Activated T-helper 1 cell treated with anti-CD3 and anti-CD28 coated beads, Interleukin-12 subunit alpha, Interleukin-12 subunit beta, Interleukin-2, Interleukin-4 antibody, amounts not matched to agents 30 ng/mL and 10 ng/mL and 1 ng/mL, durations not matched to agents 14 hours and 24 hours and 36 hours (primary cell): ENCODE measurements around the gene HMX1. TPM values are rescaled to one million over a fixed set of nuclear protein-coding genes. Genes with fewer than 3 reads are reported as not detected.
A peak's percentile ranks its signal among the peaks of the same experiment; 100 is the strongest.

Experiments used
- DNase-seq: peaks from one replicate; pipeline ENCODE4 v3.0.0; 2021; ENCODE audit warnings: low spot score
- H3K27ac Mint-ChIP-seq: one replicate; pipeline ENCODE4 v1.8.0; 2021; ENCODE audit warnings: mild to moderate bottlenecking, mixed read lengths
- H3K27me3 Mint-ChIP-seq: one replicate; pipeline ENCODE4 v1.8.0; 2022; ENCODE audit warnings: mild to moderate bottlenecking, moderate library complexity, mixed read lengths; ENCODE audit not compliant: insufficient read depth
- H3K36me3 Mint-ChIP-seq: one replicate; pipeline ENCODE4 v1.8.0; 2021; ENCODE audit warnings: low read depth, mixed read lengths
- H3K4me1 Mint-ChIP-seq: one replicate; pipeline ENCODE4 v1.8.0; 2021; ENCODE audit warnings: low read depth, mixed read lengths
- H3K4me3 Mint-ChIP-seq: one replicate; pipeline ENCODE4 v1.8.0; 2021; ENCODE audit warnings: mild to moderate bottlenecking, moderate library complexity, mixed read lengths
- H3K9me3 Mint-ChIP-seq: one replicate; pipeline ENCODE4 v1.8.0; 2021; ENCODE audit warnings: mixed read lengths
- intact Hi-C: fragments of 100-400 bp; cut with micrococcal nuclease; formaldehyde crosslinking; loops from one replicate; pipeline ENCODE4 v1.15.1; 2024
- total RNA-seq: library from RNA; stranded (reverse); gene quantifications from 2 replicates; pipeline ENCODE4 v1.2.3, GENCODE V29; 2022

Gene HMX1
- total RNA-seq: not detected in 2 replicates

GRCh38 chr4:8871417-8872401 is at the start of gene HMX1:
Gene HMX1, minus strand, starts transcription at chr4:8871839. Its CDS starts 225 bp downstream, at chr4:8871614.
- no peaks in the 10 kb centered on the region for H3K4me1 Mint-ChIP-seq
- peaks cover 55% of the 10 kb centered on the region for H3K27me3 Mint-ChIP-seq
- peaks cover 8% of the 10 kb centered on the region for H3K9me3 Mint-ChIP-seq
- no peaks in the 10 kb centered on the region for H3K36me3 Mint-ChIP-seq
- no peak within 1 kb of the TSS for H3K4me3 Mint-ChIP-seq
- no peak for DNase-seq
- no peak within 1 kb of the TSS for H3K27ac Mint-ChIP-seq
- intact Hi-C loops: no loop called here

DNA sequence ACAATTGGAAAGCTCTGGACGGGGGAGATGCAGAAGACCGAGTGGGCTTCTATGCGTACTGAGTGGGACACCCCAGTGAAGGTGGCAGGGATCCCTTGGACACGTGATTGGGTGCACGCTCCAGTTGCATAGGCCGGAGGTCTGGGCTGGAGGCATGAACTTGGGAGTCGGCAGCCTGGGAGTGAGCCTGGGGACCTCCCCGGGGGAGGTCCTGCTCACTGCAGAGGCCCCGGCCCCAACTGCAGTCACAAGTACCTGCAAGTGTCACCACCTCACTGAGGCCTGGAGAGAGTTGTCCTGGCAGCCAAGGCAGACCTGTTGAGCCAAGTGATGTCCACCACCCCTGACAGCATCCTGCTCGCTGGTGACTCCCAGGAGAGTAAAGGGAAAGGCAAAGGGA is 49.3 kb upstream of the HMX1 start:
- intact Hi-C loops: loop anchor here (10.0 kb wide), 1 partner anchor 1656 kb away; no protein-coding TSS in a partner anchor
- Mint-ChIP-seq H3K27me3 (no peaks in the 10 kb centered on the region), H3K9me3 (peaks cover 9% of the 10 kb centered on the region), H3K36me3 (no peaks in the 10 kb centered on the region), H3K4me3 (no peak overlapping the region), H3K27ac (no peak overlapping the region), H3K4me1 (no peaks in the 10 kb centered on the region)
- DNase-seq: no peak

- H3K27ac Mint-ChIP-seq: no peak overlapping the region
- no peak for DNase-seq
- no peaks in the 10 kb centered on the region for H3K27me3 Mint-ChIP-seq
- peaks cover 9% of the 10 kb centered on the region for H3K9me3 Mint-ChIP-seq
- H3K4me1 Mint-ChIP-seq: no peaks in the 10 kb centered on the region
- H3K4me3 Mint-ChIP-seq: no peak overlapping the region
- H3K36me3 Mint-ChIP-seq: no peaks in the 10 kb centered on the region
- intact Hi-C loops: loop anchor here (10.0 kb wide), 1 partner anchor 1656 kb away; no protein-coding TSS in a partner anchor
Measured at GRCh38 chr4:8920289-8920965, 48.8 kb upstream of the HMX1 start.

DNA sequence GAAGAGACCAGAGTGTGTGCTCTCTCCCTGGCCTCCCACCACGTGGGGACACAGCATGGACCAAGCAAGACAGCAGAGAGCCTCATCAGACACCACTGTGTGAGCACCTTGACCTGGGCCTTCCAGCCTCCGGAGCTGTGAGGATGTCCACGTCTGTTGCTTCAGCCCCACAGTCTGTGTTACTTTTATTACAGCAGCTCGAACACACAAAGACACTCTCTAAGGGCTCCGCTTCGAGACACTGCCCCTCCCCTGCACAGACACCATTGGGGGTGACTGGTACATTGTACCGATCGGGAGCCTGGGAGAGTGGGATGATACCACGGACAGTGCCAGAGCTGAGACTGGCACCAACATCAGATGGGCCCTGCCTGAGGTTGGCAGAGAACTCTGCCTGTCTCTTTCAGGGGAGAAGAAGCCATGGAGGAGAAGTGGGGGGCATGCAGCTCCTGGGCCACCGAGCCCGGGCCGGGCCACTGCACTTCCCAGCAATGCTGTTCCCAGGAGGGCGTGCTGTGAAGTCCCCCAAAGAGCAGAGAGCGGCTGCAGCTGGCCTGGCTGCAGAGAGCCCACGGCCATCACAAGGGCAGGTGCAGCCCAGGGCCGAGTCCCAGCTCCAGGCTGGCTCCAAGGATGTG is 48.1 kb upstream of the HMX1 start:
- intact Hi-C loops: loop anchor here (5.0 to 10.0 kb wide), 2 partner anchors 677 to 1655 kb away; no protein-coding TSS in a partner anchor
- no peak overlapping the region for H3K27ac Mint-ChIP-seq
- no peaks in the 10 kb centered on the region for H3K27me3 Mint-ChIP-seq
- H3K36me3 Mint-ChIP-seq: no peaks in the 10 kb centered on the region
- H3K4me1 Mint-ChIP-seq: no peaks in the 10 kb centered on the region
- peaks cover 9% of the 10 kb centered on the region for H3K9me3 Mint-ChIP-seq
- H3K4me3 Mint-ChIP-seq: no peak overlapping the region
- DNase-seq: no peak

GRCh38 chr4:8917868-8918783 is 46.5 kb upstream of the HMX1 start:
- no peaks in the 10 kb centered on the region for H3K4me1 Mint-ChIP-seq
- intact Hi-C loops: loop anchor here (5.0 kb wide), 1 partner anchor 676 kb away; no protein-coding TSS in a partner anchor
- no peaks in the 10 kb centered on the region for H3K36me3 Mint-ChIP-seq
- H3K4me3 Mint-ChIP-seq: no peak overlapping the region
- H3K27ac Mint-ChIP-seq: no peak overlapping the region
- no peaks in the 10 kb centered on the region for H3K27me3 Mint-ChIP-seq
- peaks cover 3% of the 10 kb centered on the region for H3K9me3 Mint-ChIP-seq
- peak; percentile 48 for DNase-seq

DNA sequence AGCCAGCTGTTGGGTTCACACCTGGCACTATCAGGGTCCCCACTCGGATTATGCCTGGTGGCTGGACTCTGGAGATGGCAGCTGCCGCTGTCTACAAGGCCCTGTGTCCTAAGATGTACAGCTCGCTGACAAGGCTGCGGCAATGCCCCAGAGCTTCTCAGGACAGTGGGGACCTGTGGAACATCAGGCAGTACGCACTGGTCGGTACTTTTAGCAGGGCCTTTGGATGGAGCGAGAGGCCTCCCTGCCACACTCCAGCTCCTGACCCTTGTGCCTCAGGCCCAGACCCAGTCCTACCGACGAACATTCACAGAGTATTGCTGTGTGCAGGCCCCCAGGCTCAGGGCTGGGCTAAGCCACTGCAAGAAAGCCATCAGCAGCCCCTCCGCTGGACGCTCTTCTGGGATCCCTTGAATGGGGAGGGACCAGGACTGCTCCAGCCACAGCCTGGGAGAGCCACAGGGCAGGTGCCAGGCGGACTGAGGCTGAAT is 45.7 kb upstream of the HMX1 start:
- no peak overlapping the region for H3K27ac Mint-ChIP-seq
- H3K9me3 Mint-ChIP-seq: no peaks in the 10 kb centered on the region
- H3K36me3 Mint-ChIP-seq: no peaks in the 10 kb centered on the region
- no peaks in the 10 kb centered on the region for H3K4me1 Mint-ChIP-seq
- no peak for DNase-seq
- no peak overlapping the region for H3K4me3 Mint-ChIP-seq
- H3K27me3 Mint-ChIP-seq: no peaks in the 10 kb centered on the region
- intact Hi-C loops: loop anchor here (5.0 kb wide), 1 partner anchor 675 kb away; no protein-coding TSS in a partner anchor

DNA sequence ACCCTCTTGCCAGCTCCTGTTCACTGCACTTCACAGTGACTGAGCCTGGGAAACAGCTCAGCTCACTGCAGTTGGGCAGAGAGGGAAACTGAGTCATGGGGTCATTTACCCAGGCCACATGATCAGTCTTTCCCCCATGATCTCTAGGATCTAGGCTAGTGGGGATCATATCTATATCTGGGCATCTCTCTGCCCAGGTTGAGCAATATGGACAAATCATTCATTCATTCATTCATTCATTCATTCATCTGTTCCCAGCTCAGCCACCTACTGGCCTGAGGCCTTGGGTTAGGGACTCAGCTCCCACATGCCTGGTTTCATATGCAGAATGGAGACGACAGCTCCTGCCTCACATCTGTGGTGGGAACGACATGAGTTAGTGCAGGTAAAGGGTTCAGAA is 45.3 kb upstream of the HMX1 start:
- no peak overlapping the region for H3K27ac Mint-ChIP-seq
- no peaks in the 10 kb centered on the region for H3K4me1 Mint-ChIP-seq
- no peaks in the 10 kb centered on the region for H3K36me3 Mint-ChIP-seq
- H3K9me3 Mint-ChIP-seq: no peaks in the 10 kb centered on the region
- no peak overlapping the region for H3K4me3 Mint-ChIP-seq
- DNase-seq: no peak
- no peaks in the 10 kb centered on the region for H3K27me3 Mint-ChIP-seq
- intact Hi-C loops: loop anchor here (5.0 kb wide), 1 partner anchor 675 kb away; no protein-coding TSS in a partner anchor

DNA sequence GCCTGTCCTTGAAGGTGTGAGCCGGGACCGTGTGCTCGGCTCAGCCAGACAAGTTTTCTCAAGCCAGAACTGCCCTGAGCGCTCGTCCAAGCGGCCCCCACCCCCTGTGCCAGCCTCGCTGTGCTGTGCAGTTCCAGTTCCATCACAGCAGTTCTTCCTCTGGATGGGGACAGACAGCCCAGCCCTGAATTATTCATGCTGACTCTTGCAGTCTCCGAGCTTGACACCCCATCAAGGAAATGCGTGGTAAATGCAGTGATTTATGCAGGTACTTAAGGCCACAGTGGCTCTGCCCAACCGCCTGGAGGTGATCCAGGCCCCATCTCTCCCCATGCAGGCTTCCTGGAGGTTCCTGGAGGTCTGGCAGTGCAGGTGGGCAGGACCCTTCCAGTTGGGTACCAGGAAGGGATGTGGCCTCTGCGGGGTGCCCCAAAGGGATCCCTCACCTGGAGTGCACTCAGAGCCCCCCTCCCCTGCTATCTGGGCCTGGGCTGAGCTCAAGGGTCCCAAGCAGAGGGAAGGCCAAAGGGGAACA is 44.8 kb upstream of the HMX1 start:
- no peak for DNase-seq
- Mint-ChIP-seq H3K36me3 (no peaks in the 10 kb centered on the region), H3K9me3 (no peaks in the 10 kb centered on the region), H3K27ac (no peak overlapping the region), H3K4me3 (no peak overlapping the region), H3K27me3 (no peaks in the 10 kb centered on the region), H3K4me1 (no peaks in the 10 kb centered on the region)
- intact Hi-C loops: loop anchor here (5.0 kb wide), 1 partner anchor 674 kb away; no protein-coding TSS in a partner anchor

DNA sequence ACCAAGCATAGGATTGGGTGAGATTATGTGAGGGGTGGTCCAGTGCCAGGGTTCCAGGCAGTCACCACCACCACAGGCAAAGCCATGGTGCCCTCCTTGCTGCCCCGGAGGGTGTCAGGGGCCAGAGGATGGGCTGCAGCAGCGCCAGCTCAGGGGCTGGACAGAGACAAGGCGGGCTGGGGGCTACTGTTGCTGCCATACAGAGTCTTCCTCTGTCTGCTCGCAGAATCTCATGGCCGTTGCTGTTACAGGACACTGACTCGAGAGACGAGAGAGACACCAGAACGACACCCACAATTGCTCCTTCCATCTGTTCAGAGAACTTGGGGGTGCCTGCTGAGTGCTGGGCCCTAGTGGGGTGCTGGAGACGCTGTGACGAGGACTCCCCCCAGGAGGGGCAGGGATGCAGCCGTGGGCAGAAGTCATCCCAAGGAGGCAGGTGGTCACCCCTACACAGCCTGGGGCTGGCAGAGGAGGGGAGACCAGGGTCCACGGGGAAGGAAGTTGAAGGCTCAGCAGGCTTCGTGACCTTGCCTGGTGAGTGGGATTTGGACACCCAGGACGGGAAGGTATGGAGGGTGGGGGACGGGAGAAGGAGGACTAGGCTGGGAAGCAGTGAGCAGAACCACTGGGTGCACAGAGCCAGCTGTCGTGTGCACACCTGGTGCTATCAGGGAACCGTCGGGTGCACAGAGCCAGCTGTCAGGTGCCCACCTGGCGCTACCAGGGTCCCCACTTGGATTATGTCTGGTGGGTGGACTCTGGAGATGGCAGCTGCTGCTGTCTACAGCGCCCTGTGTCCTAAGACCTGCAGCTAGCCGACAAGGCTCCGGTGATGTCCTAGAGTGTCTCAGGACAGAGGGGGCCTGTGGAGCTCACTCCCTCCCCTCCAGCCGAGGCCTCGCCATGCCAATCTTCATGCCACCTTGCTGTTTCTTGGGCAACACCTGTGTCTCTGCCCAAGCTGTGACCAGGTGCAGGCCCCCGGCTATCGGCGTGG is 43.9 kb upstream of the HMX1 start:
- no peaks in the 10 kb centered on the region for H3K27me3 Mint-ChIP-seq
- no peaks in the 10 kb centered on the region for H3K9me3 Mint-ChIP-seq
- intact Hi-C loops: loop anchor here (5.0 kb wide), 1 partner anchor 673 kb away; no protein-coding TSS in a partner anchor
- no peaks in the 10 kb centered on the region for H3K4me1 Mint-ChIP-seq
- no peaks in the 10 kb centered on the region for H3K36me3 Mint-ChIP-seq
- H3K27ac Mint-ChIP-seq: no peak overlapping the region
- no peak overlapping the region for H3K4me3 Mint-ChIP-seq
- DNase-seq: no peak

- Mint-ChIP-seq H3K4me3 (no peak overlapping the region), H3K36me3 (no peaks in the 10 kb centered on the region), H3K27ac (no peak overlapping the region), H3K27me3 (no peaks in the 10 kb centered on the region), H3K4me1 (no peaks in the 10 kb centered on the region), H3K9me3 (no peaks in the 10 kb centered on the region)
- intact Hi-C loops: loop anchor here (5.0 kb wide), 1 partner anchor 672 kb away; no protein-coding TSS in a partner anchor
- no peak for DNase-seq
Measured at GRCh38 chr4:8914461-8915171, 43.0 kb upstream of the HMX1 start.
